HG03378 (cell line): Measurements from ENCODE around the gene TMOD1.
"Not testable (repeated sequence)": the region's sequence is repeated elsewhere in the genome, so short reads cannot be mapped to it uniquely, and the experiment has no call there.

ENCODE experiments used
- ATAC-seq: cut with Tn5 transposase; IDR thresholded peaks from one replicate; pipeline ENCODE4 v1.9.1; 2021; ENCODE audit warnings: mild to moderate bottlenecking, moderate library complexity; ENCODE audit not compliant: unreplicated experiment

The TMOD1 gene

DNA sequence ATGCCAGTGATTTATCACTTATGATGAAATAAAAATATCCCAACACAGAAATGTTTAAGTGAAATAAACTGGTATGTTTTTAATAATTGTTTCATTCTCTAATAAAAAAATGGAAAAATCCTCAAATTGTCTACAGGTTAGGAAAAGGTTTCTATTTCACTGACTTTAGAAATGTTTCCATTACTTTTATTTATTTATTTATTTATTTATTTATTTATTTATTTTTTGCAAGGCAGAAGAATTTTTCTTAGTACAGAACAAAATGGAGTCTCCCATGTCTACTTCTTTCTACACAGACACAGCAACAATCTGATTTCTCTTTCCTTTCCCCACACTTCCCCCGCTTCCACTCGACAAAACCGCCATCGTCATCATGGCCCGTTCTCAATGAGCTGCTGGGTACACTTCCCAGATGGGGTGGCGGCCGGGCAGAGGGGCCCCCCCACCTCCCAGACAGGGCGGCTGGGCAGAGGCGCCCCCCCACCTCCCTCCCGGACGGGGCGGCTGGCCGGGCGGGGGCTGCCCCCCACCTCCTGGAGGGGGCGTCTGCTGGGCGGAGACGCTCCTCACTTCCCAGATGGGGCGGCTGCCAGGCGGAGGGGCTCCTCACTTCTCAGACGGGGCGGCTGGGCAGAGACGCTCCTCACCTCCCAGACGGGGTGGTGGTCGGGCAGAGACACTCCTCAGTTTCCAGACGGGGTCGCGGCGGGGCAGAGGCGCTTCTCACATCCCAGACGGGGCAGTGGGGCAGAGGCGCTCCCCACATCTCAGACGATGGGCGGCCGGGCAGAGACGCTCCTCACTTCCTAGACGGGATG lies 3.7 kb upstream of the TMOD1 start:
- not testable (repeated sequence) for ATAC-seq

DNA sequence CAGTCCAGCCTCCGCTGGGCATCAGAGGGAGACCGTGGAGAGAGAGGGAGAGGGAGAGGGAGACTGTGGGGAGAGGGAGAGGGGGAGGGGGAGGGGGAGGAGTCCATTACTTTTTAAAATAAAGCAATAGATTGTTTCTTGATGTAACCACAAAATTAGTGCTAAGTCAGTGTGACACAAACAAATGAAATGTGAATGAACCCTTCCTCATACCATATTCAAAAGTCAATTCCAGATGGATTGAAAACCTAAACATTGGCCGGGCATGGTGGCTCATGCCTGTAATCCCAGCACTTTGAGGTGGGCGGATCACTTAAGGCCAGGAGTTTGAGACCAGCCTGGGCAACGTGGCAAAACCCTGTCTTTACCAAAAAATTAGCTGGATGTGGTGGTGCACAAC lies 2.6 kb upstream of the TMOD1 start:
- ATAC-seq = not testable (repeated sequence)

DNA sequence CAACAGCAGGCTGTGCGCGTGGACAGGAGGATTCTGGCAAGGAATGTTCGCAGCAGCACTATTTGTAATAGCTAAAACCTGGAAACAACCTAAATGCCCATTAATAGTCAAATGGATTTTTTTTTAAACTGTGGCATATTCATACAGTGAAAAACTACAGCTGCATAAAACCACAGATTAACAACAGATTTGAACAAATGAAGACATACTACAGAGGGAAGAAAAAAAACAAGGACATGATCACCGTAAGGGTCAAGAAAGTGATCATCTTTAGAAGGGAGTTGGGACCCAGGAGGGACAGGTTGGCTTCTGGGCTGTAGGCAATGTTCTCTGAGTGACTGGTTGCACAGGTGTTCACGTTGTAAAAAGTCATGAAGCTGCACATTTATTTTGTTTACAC lies 1.2 kb upstream of the TMOD1 start:
- ATAC-seq = no peak

DNA sequence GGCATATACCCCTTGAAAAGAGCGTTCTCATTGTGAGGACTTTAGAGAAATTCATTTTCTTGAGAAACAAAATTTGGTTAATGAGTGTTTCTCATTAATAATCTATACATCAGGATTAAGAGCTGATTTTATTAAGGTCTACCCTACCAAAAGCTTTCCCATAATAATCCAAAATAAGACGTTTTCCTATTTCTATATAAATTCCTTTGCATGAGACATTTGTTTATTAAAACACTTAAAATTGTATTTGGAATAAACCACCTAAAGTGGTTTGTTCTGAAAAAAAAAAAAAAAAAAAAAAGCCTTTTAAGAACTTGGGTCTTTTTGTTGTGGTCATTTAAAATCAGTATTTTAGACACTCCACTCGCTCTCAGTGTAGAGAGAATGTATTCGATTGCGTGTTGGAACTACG lies 695 bp upstream of the TMOD1 start:
- ATAC-seq = no peak

DNA sequence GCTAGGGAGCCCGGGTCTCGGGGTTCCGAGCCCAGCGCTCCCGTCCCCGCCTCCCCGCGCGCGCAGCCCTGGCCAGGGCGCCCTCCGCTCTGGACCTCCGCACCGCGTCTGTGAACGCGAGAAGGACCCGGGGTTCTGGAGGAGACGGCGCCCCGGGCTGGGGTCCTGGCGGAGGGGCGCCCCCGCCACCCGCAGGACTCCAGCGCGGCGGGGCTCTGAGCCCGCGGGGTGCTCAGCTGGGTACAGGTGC lies 431 bp downstream of the TMOD1 start:
- ATAC-seq = no peak

DNA sequence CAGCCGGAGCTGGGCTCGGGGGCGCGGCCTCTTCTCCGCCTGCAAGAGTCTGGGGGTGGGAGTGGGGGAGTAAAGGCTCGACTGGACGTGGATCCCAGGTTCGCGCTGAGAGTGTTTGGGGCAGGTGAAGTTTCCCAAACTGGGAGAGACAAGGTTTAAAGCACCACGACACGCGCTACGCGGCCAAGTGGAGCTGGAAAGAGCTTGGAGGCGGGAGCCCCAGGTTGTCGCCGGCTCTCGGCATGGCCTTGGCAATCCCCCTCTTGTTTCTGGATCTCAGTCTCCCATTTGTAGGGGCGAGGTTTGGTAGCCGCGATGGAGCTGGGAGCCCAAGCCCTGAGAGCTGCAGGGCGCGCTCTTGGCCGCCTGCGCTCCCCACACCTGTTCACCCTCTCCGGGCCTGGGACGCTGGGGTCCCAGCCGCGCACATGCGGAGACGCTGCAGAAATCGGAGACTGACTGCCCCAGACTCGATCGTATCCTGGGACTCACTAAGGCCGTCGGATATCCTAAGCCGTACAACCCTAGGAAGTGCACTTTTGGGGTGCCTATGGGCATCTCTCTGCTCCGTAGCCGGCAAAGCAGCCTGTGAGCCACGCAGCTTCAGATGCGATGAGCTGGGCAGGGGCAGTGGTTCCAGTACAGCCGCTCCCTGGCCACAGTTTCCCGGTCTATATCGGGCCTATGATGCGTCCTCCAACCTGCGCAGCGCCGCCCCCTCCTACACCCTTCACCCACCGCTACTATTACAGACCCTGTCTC lies 937 bp downstream of the TMOD1 start:
- ATAC-seq = no peak

DNA sequence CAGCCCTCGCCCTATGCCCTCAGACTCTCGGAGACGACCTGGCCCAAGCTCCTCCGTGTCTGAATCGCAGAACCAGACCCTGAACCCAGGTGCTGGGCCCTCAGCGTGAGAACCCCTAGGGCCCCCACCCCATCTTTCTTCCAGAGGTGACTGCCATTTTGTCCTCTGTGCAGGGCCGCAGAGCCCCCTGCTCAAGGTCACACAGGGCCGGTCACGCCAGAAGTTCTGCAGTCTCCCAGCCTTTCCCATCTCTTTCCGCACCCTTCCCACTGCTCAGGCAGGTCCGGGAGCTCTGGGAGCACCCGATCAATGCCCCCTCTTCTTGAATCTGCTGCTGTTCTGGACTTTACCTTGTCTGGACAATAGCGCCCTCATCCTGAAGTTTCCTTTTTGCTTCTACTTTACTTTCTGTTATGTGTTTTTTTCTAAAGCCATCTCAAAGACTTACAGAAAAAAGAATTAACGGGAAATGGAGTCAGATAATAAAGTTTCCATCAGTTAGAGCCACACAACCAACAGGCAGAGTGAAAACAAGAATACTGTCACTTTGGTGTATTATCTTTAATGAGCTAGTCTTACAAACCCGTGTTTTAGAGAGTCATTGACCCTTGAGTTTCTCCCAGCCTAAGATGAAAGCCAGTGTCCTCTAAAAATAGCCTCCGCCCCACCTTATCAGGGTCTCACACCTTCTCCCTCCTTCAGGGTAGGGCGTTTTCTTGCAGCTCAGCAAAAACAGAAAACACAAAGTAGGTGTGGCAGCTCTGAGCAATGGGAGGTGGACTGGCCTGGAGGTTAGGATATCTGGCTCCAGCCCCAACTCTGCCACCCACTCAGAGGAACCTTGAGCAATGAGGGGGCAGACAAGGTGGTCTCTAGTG lies 1.8 kb downstream of the TMOD1 start:
- no peak for ATAC-seq

DNA sequence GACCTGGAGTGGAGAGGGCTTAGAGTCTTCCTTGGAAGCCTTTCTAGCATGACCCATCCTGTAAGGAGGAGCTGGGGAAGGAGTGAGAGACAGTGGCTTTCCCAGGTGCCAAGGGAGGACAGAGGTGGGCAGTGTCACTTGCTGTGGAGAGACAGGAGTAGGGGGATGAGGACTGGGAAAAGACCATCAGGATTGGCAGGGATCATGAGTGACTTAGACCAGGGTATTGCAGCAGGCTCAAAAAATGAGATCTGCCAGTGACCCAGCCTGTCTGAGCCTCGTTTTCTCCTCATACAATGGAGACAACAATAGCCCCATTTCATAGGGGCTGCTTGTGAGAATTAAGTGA lies 2.4 kb downstream of the TMOD1 start:
- no peak for ATAC-seq

DNA sequence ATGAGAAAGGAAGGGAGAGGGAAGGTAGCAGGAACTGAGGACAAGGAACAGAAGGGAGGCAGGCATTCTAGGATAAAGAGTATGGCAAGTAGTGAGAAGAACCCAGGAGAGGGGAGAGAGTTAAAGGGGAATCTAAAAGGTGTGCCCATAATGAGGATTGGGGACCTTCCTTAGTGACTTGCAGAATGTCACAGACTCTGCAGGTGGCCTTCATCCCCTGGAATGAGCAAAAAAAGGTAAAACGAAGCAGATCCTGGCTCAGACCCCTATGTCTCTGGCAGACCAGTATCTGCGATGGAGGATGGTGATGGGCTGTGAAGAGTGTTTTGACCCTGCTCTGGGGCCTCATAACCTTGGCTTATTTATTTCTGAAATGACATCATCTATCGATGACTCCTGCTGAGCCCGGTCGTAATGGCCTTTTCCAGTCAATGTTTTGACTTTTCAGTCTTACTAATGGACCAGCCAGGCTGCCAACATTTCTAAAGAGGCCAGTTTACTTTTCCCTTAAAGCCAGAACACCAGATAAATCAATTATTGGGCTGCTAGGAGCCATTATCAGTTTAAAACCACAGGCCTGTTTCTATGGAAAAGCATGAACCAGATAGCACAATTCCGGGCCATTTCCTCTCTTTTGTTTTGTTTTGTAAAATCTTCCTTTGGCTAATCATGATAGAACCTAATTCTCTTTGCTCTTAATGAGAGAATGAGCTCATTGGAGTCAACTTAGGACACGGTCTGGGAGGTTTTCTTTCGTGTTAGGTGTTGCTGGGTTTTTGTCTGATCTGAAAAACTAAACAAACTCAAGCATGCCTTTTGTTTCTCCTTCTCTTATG lies 3.1 kb downstream of the TMOD1 start:
- ATAC-seq = no peak

DNA sequence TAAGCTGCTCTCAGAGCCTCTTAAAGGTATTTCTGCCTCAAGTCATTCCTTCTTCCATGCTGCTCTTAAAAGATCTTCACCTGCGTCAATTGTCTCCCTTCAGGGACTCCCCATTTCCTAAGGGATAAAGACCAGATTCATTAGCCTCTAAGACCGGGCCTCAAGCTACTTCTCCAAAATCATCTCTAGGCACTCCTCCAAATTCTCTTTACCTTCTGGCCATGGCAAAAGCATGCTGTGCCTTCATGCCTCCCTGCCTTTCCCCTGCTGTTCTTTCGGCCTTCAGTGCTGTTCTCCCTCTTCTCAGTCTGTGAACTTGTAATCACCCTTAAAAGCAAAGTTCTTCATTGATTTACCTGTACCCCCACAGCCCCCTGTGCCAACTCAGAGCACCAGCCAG lies 4.4 kb downstream of the TMOD1 start:
- no peak for ATAC-seq

DNA sequence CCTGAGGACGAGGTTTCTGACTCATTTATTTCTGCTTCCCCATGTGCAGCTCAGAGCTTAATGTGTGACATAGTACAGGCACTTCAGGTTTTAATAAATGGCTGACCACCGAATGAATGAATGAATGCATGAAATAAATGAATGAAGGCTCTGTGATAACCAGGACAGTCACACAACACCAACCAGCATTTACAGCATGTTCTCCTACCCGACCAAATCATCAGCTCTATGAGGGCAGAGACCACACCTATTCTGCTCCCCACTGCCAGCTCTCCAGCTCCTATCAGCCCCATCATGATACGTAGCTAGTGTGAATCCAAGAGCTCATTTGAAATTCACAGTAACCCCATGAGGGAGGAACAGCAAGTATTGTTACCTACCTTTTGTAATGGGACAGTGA lies 4.8 kb downstream of the TMOD1 start:
- no peak for ATAC-seq

DNA sequence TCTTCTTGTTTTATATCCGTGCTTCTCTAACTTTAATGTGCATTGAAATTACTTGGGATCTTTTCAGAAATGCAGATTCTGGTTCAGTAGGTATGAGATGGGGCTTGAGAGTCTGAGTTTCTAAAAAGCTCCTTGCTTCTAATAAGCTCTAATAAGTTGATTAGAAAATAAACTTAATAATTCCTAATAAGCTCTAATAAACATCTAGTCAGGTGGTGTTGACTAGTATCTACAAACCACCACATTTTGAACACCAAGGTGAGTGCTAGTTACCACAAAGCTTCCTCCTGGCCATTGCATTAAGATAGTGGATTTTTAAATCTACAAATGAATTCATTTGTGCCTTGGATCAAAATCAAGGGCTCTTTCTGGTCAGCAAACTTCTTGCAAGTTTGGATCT lies 5.3 kb downstream of the TMOD1 start:
- ATAC-seq = no peak

DNA sequence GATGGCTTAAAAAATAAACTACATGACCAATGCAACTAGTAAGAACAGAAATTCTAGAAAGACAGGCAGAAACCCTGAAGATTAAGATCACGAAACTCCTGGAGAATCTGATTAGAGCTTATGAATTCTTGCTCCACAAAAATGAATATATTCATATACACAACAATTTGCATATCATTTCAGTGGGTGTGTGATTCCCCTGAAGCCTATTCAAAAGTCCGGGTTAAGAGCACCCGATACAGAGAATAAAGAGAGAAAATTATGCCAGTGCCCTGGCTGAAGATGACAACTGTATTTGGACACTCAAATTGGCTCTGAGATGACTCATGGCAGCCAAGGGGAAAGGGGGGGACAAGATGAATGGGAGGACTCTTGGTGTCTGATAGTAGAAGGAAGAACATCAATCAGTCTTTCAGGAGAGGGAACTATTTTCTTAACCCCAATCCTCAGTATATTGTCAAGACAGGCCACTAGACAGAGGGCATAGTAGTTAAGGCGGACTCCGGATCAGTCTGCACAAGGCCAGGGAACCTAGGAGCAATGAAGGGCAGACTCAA lies 6.0 kb downstream of the TMOD1 start:
- no peak for ATAC-seq

DNA sequence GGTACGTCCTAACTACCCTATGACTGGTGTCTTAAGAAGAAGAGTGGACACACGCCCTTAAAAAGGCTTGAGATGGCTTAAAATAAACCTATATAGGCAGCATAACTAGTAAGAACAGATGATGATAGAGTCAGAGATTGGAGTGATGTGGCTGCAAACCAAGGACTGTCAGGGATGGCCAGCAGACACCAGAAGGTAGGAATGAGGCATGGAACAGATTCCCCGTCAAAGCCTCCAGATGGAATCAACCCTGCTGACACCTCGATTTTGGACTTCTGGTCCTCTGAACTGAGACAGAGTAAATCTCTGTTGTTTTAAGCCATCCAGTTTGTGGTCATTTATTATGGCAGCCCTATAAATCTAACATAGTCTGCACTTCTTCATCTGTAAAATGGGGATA lies 7.4 kb downstream of the TMOD1 start:
- ATAC-seq = no peak

DNA sequence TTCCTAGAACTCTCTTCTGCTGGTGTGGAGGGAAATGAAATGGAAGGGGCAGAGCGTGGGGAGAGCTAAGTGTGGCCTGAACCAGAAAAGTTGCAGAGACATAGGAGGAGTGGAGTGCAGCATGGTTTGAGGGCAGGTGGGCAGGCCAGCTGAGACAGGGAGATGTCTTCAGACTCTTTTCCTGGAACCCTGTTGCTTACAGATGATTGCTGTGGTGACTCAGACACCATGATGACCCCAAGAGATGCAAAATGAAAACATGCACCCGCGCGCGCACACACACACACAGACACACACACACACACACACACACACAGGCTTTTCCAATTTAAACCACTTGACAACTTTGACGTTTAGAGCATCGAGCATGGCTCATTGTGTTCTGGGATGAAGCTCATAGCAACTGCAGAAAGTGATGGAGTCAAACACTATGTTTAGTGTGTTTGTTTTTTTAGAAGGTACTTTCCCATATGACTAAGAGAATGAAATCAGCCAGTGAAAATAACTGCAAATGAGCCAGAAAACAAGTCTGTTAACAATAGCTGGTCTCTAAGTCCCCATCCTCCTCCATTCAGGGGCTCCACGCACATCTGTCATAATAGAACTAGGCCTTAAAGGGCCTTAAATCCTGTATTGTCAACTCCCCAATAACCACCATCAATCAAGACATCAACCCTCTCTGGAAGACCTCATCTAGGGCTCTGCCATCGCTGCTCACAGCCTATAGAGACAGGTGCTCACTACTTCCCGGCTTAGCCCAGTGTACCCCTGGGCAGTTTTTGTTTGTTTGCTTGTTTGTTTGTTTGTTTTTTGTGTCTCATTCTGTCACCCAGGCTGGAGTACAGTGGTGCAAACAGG lies 9.6 kb downstream of the TMOD1 start:
- ATAC-seq = peak; percentile 82

DNA sequence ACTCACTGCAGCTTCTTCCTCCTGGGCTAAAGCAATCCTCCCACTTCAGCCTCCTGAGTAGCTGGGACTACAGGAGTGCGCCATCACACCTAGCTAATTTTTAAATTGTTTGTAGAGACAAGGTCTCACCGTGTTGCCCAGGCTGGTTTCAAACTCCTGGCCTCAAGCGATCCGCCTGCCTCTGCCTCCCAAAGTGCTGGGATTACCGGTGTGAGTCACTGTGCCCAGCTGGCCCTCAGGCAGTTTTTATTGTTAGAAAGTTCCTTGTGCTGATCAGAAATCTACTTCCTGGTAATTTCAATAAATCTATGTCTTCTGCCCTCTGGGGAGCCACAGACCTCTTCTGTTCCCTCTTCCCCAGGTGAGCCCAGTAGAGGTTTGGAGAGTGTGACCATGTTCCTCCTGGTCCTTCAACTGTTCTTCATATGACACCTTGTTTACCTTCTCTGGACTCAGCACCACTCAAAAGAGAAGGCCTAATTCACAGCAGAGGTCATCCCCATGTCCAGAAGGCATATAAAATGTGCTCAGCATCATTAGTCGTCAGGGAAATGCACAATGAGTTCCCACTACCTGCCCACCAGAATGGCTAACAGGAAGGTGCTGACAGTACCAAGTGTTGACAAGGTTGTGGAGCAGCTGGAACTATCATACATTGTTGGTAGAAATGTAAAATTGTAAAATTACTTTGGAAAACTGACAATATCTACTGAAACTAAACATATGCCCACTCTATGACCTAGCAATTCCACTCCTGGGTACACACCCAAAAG lies 10.4 kb downstream of the TMOD1 start:
- no peak for ATAC-seq

DNA sequence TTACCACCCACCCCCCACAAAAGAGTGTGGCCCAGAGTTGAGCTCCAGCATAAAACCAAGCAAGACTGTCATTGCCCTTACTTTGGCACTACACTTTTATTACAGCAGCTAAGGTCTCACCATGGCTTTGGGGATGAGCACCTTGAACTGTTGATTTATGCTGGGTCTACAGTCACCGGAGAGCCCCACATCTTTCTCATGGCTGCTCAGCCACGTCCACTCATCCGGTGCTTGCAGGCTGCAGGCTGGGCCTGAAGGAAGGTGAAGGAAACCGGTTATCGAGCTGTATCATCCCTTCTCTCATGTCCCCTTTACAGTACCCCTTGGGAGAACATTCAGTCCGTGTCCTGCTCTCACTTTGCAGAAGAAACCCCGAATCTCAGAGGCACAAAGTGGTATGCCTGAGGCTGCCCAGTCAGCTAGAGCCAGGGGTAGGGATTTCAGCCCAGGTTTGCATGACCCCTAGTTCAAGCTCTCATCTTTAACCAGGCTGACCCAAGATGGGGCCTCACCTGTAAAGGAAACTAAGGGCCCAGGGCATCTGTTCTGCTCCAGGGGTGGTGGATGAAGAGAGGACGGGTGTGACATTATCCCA lies 11.6 kb downstream of the TMOD1 start:
- ATAC-seq = no peak

DNA sequence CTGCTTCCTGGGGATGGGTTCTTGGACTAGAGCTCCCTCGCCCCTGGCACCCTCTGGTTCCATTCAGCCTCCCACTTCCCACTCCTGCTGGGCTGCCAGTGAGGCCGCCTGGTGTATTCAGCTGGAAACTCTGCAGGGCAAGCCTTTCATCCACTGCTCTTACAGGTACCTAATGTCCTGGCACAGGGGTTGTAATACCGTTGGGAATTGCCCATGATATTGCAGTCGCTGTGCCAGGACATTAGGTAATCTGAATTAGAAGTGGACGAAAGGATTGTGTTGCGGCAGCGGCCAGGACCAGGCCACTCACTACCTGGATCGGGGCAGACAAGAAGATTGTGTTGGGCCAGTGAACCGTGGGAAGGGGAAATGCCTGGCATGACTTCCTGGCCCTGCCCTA lies 13.1 kb downstream of the TMOD1 start:
- ATAC-seq = no peak

DNA sequence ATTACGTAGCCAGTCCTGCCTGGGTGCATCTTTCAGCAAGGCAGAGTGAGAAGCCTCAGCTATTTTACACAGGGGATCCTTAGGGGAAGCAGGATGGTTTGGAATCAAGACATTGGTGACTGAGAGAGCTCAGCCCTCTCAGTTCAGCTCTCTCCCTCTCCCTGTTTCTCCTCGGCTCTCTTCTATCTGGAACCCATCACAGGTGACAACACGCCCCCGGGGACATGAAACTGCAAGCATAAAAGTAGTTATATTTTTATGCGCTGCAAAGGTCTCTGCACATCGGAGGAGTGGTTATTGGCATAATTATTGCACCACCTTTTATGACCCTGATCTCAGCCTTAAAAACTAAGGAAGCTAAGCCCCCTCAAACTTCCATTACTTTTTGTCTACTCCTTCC lies 14.2 kb downstream of the TMOD1 start:
- ATAC-seq = no peak
